AG10803 (cell line): ENCODE results near the gene SORBS2.

Experiments
- DNase-seq: peaks from one replicate; pipeline ENCODE4 v3.0.0; 2010; ENCODE audit warnings: low read depth
- H3K4me3 ChIP-seq: 2 replicates; pipeline ENCODE4 v1.5.1; 2011; ENCODE audit warnings: mild to moderate bottlenecking, low read length, control low read depth
- CTCF ChIP-seq: conservative IDR thresholded peaks from 2 replicates; pipeline ENCODE4 v1.5.1; 2011; ENCODE audit warnings: mild to moderate bottlenecking, low read length, control low read depth, inconsistent platforms

SORBS2 gene

GRCh38 chr4:185626798-185627197, 185.2 kb downstream of the SORBS2 start:
- no peak for DNase-seq
- TF ChIP-seq CTCF, result no peak
- no peak overlapping the region for H3K4me3 ChIP-seq

GRCh38 chr4:185625503-185625902, 186.5 kb downstream of the SORBS2 start:
- no peak for DNase-seq
- no peak overlapping the region for H3K4me3 ChIP-seq
- TF ChIP-seq CTCF, result no peak

GRCh38 chr4:185624259-185624589, 187.8 kb downstream of the SORBS2 start:
- DNase-seq, result no peak
- no peak overlapping the region for H3K4me3 ChIP-seq
- no peak for TF ChIP-seq CTCF

GRCh38 chr4:185623444-185624258, 188.3 kb downstream of the SORBS2 start:
- no peak overlapping the region for H3K4me3 ChIP-seq
- no peak for TF ChIP-seq CTCF
- DNase-seq, result no peak

- H3K4me3 ChIP-seq, result no peak overlapping the region
- DNase-seq, result no peak
- TF ChIP-seq CTCF, result no peak
These were observed 203.8 kb downstream of the SORBS2 start for GRCh38 chr4:185608185-185608584.

- H3K4me3 ChIP-seq, result no peak overlapping the region
- TF ChIP-seq CTCF, result no peak
- DNase-seq, result no peak
These were observed 209.6 kb downstream of the SORBS2 start for GRCh38 chr4:185602397-185602796.

- H3K4me3 ChIP-seq, result no peak overlapping the region
- DNase-seq, result no peak
- TF ChIP-seq CTCF, result no peak
These were observed 211.1 kb downstream of the SORBS2 start for GRCh38 chr4:185600801-185601434.
